Measurements from ENCODE around the gene BMP8B. TPM values are rescaled to one million over a fixed set of nuclear protein-coding genes. Genes with fewer than 3 reads are reported as not detected.

Gene BMP8B
- total and polyA plus RNA-seq, 2 donors (not counting 1 experiment from before 2014, with no cell fraction given): 1.5 to 2.3 TPM

DNA sequence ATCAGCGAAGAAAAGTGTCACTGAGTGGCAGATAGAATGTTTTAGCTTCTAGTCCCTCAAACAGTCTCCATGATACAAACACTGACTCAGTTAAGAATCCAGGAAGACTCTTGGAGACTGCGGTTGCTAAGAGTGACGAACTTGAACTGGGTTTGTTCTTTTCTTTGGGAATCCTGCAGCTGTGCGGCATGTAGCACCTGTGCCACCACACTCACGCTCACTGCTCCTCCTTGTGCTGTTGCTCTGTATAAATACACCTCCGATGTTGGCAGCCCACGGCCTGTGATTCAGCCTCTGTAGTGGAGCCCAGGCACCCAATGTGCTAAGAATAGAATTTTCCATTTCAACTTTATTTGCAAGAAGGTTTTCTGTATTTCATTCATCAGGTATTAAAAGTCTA is 55.5 kb downstream of the BMP8B start:
- 83% methylated on average over 5 of the region's 7 CpGs for WGBS (ENCODE audit: insufficient coverage)
- H3K27ac Mint-ChIP-seq: no peak overlapping the region
- DNase-seq (no peak), ATAC-seq (ENCODE audit: low read depth) (no peak)
- Histone ChIP-seq H3K9ac (ENCODE audit: low read length) (no peak overlapping the region), H3K9me3 (ENCODE audit: control extremely low read depth in 1 of 3, control insufficient read depth in 2 of 3, insufficient read depth in 1 of 3, low read length in 2 of 3) (no peaks in the 10 kb centered on the region), H3K4me2 (replicated peaks; ENCODE audit: low read depth, low read length, poor library complexity, severe bottlenecking) (no peak overlapping the region), H3K27me3 (replicated peaks in 1 of 4; ENCODE audit: control extremely low read depth in 1 of 4, control insufficient read depth in 3 of 4, insufficient read depth in 4 of 4, low read length in 3 of 4) (peaks cover 0 to 48% (median 26%) of the 10 kb centered on the region in 4 experiments), H4K20me1 (ENCODE audit: control insufficient read depth, insufficient read depth, low read length, poor library complexity, severe bottlenecking) (no peaks in the 10 kb centered on the region), H3K4me1 (ENCODE audit: control insufficient read depth in 2 of 2, insufficient read depth in 2 of 2, low read length in 2 of 2) (peaks cover 0 to under 1% of the 10 kb centered on the region in 2 donors), H2AFZ (ENCODE audit: insufficient read depth, low read depth, low read length, poor library complexity, severe bottlenecking) (no peak overlapping the region), H3K36me3 (replicated peaks in 1 of 2; ENCODE audit: control extremely low read depth in 1 of 2, control insufficient read depth in 1 of 2, extremely low read depth in 1 of 2, insufficient read depth in 2 of 2, low read length in 1 of 2) (no peaks in the 10 kb centered on the region), H3K4me3 (ENCODE audit: control extremely low read depth in 1 of 5, extremely low read depth in 1 of 5, insufficient read depth in 1 of 5, low read depth in 2 of 5, low read length in 4 of 5) (no peak overlapping the region), H3K79me2 (ENCODE audit: control insufficient read depth, insufficient read depth, low read length) (no peaks in the 10 kb centered on the region), H3K27ac (ENCODE audit: low read length in 2 of 2) (no peak overlapping the region)
- ChIA-PET CTCF (no interaction called here), POLR2A (no interaction called here)
- H3K4me1 Mint-ChIP-seq: peaks cover 2% of the 10 kb centered on the region
- H3K4me3 Mint-ChIP-seq: no peak overlapping the region
- intact Hi-C loops (cut with micrococcal nuclease): no loop called here
- TF ChIP-seq, protein P1, sequence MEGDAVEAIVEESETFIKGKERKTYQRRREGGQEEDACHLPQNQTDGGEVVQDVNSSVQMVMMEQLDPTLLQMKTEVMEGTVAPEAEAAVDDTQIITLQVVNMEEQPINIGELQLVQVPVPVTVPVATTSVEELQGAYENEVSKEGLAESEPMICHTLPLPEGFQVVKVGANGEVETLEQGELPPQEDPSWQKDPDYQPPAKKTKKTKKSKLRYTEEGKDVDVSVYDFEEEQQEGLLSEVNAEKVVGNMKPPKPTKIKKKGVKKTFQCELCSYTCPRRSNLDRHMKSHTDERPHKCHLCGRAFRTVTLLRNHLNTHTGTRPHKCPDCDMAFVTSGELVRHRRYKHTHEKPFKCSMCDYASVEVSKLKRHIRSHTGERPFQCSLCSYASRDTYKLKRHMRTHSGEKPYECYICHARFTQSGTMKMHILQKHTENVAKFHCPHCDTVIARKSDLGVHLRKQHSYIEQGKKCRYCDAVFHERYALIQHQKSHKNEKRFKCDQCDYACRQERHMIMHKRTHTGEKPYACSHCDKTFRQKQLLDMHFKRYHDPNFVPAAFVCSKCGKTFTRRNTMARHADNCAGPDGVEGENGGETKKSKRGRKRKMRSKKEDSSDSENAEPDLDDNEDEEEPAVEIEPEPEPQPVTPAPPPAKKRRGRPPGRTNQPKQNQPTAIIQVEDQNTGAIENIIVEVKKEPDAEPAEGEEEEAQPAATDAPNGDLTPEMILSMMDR (IDR thresholded peaks at IDR 0.05): no peak
- TF ChIP-seq EZH2 (IDR thresholded peaks at IDR 0.05; ENCODE audit: borderline replicate concordance, insufficient read depth, low read depth, low read length, poor library complexity, severe bottlenecking): no peak
- H3K27me3 Mint-ChIP-seq: peaks cover 52% of the 10 kb centered on the region
- H3K9me3 Mint-ChIP-seq (ENCODE audit: insufficient read depth): peaks cover 2% of the 10 kb centered on the region

DNA sequence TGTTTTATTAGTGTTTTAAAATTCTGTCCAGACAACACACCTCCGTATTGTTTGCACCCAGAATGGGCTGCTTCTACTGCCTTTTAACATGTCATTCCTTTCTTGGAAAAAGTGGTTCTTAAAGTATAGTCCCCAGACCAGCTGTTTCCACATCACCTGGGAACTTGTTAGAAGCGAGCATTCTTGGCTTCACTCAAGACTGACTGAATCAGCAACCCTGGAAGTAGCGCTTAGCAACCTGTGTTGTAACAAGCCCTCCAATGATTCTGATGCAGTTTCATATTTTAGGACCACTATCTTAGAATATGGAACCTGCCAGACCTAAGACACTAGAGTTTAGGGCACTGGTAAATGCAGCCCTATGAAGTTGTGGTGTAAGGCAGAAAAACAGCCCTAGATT is 55.9 kb downstream of the BMP8B start:
- H4K20me1 ChIP-seq (ENCODE audit: control insufficient read depth, insufficient read depth, low read length, poor library complexity, severe bottlenecking): no peaks in the 10 kb centered on the region
- H3K9ac ChIP-seq (ENCODE audit: low read length): no peak overlapping the region
- Mint-ChIP-seq H3K27me3 (peaks cover 56% of the 10 kb centered on the region), H3K4me3 (no peak overlapping the region), H3K27ac (no peak overlapping the region), H3K4me1 (peaks cover 6% of the 10 kb centered on the region), H3K9me3 (ENCODE audit: insufficient read depth) (peaks cover 2% of the 10 kb centered on the region)
- 83% methylated on average over 2 of the region's 3 CpGs for WGBS (ENCODE audit: insufficient coverage)
- H3K4me2 ChIP-seq (replicated peaks; ENCODE audit: low read depth, low read length, poor library complexity, severe bottlenecking): no peak overlapping the region
- intact Hi-C loops (cut with micrococcal nuclease): no loop called here
- no peak overlapping the region for H3K4me3 ChIP-seq (ENCODE audit: control extremely low read depth in 1 of 5, extremely low read depth in 1 of 5, insufficient read depth in 1 of 5, low read depth in 2 of 5, low read length in 4 of 5)
- H3K9me3 ChIP-seq (ENCODE audit: control extremely low read depth in 1 of 3, control insufficient read depth in 2 of 3, insufficient read depth in 1 of 3, low read length in 2 of 3): no peaks in the 10 kb centered on the region
- H2AFZ ChIP-seq (ENCODE audit: insufficient read depth, low read depth, low read length, poor library complexity, severe bottlenecking): no peak overlapping the region
- ChIA-PET POLR2A (no interaction called here), CTCF (interaction anchor here (1.0 kb wide), 1 partner anchor 79 kb away, joined by 3 read pairs; no protein-coding TSS in a partner anchor)
- H3K79me2 ChIP-seq (ENCODE audit: control insufficient read depth, insufficient read depth, low read length): no peaks in the 10 kb centered on the region
- TF ChIP-seq, protein P1 (IDR thresholded peaks at IDR 0.05): no peak
- no peak for TF ChIP-seq EZH2 (IDR thresholded peaks at IDR 0.05; ENCODE audit: borderline replicate concordance, insufficient read depth, low read depth, low read length, poor library complexity, severe bottlenecking)
- H3K27me3 ChIP-seq (replicated peaks in 1 of 4; ENCODE audit: control extremely low read depth in 1 of 4, control insufficient read depth in 3 of 4, insufficient read depth in 4 of 4, low read length in 3 of 4): peaks cover 0 to 52% (median 28%) of the 10 kb centered on the region in 4 experiments
- DNase-seq: no peak
- no peaks in the 10 kb centered on the region for H3K36me3 ChIP-seq (replicated peaks in 1 of 2; ENCODE audit: control extremely low read depth in 1 of 2, control insufficient read depth in 1 of 2, extremely low read depth in 1 of 2, insufficient read depth in 2 of 2, low read length in 1 of 2)
- no peak for ATAC-seq (ENCODE audit: low read depth)
- peaks cover 0 to 2% of the 10 kb centered on the region in 2 donors for H3K4me1 ChIP-seq (ENCODE audit: control insufficient read depth in 2 of 2, insufficient read depth in 2 of 2, low read length in 2 of 2)
- H3K27ac ChIP-seq (ENCODE audit: low read length in 2 of 2): no peak overlapping the region

Data from B cell (primary cell).